ENCODE results near the gene SRF.
A peak's percentile ranks its signal among the peaks of the same experiment; 100 is the strongest.

Gene SRF

DNA sequence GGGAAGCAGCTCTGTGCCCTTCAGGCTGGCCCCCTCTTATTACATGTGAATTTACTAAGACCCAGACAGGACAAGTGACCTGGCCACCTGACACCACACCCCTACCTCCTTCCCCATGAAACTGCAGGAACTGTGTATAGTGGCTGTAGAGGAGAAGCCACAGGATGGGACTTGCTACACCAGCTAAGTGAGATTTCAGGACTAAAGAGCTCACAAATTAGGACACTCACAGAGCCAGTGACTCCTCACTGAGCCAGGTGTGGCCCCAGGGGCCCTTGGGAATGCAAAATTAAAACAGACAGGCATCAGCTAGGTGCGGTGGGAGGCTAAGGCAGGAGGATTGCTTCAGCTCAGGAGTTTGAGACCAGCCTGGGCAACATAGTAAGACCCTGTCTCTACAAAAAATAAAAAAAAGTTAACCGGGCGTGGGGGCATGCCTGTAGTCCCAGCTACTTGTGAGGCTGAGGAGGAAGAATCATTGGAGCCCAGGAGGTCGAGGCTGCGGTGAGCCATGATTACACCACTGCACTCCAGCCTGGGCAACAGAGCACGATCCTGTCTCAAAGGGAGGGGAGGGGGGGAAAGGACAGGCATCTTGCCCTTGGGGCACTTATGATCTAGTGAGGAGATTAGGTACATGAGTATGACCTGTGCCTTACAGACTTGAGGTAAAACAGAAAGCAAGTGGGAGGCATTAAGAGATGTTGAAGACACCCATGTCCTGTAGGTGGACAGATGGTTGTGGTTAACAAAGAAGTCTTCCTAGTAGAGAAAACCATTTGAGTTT lies 23.2 kb upstream of the SRF start:
- DNase-seq: no peak

DNA sequence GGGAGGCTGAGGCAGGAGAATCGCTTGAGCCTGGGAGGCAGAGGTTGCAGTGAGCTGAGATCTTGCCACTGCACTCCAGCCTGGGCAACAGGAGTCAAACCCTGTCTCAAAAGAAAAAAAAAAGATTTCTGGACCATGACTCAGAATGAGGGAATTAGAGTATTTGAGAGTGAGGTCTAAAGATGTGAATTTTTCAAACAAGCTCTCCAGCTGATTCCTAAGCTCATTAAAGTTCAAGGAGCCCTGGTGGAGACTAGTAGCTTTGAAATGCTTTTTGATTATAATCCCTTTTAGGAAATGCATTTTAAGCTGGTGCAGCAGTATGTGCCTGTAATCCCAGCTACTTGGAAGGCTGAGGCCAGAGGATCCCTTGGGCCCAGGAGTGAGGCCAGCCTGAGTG lies 21.8 kb upstream of the SRF start:
- DNase-seq: peak in 1 of 2 experiments; percentile 52

DNA sequence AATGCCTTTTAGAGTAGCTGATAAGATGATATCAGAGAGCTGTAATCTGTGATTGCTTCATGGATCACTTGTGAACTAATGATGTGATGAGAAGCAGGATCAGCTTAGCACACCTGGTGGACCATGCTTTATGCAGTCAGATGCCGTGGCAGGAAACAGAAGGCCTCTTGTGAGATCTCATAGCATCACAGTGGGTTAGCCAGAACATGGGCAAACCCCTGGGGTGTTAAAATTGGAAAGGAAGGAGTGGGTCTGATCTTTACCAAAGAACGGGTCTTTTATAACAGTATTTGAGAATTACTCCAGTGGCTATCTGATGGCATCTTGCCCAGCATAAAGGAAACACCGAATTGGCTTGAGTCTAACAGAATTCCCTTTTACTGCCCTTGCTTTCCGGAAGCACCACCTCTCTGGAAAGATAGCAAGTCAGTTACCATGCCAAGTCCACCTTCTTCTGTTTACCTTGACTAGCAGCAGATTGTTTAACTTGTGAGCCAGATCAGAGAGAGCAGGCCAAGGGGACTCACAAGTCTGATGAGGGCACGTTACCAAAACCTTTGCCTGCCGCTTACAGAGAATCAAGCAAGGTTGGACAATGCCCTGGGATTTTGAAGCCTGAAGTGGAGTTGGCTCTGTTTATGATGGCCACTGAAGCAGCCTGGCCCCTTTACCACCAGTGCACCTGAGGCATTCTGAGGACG lies 20.9 kb upstream of the SRF start:
- no peak for DNase-seq

DNA sequence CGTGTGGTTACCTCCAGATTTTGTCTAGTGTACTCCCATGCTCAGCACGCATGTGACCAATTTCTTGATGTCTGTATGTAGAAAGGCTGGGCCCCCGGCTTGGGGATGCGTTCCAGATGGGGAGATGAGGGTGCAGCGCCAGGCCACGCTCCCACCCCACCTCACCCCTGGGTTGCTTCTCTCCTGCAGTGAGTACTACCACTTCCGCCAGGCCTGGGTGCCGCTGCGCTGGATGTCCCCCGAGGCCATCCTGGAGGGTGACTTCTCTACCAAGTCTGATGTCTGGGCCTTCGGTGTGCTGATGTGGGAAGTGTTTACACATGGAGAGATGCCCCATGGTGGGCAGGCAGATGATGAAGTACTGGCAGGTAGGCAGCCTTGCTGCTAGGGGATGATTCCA lies 11.5 kb upstream of the SRF start:
- peak in 1 of 2 experiments; percentile 57 for DNase-seq

DNA sequence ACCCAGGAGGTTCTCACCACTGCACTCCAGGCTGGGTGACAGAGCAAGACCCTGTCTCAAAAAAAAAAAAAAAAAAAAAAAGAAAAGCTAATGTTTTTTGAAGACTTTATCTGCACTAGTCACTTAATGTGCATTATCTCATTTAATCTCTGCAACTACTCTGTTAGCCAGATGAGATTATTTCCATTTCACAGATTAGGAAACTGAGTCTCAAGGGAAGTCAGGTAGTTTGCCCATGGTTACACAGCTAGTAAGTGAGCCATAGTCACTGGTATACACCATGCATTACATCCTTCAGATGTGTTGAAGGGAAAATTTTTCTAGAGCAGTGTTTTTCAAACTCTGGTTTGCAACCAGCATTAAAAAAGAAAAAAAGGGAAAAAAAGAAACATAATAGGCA lies 7.2 kb upstream of the SRF start:
- no peak for DNase-seq

DNA sequence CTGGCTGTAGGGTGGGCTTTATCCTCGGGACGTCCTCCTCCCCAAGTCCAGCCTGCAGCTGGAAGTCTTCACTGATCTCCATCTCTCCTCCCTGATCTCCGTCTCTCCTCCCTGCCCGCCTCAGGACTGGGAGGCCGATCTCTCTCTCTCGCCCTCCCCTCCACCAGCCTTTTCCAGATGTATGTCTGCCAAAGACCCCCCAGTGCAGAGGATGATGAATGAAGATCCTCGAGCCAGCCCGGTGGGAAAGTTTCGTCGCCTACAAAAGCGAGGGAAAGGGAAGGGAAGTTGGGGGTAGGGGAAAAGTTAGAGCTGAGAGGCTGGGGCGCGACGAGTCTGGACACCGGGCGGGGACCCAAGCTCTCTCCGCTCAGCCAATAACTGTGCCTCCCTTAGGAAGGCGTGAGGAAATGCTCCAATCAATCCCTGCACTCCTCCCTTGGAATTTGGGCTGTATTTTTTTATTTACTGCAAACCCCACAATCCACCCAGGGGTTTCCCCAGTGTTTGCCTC lies 595 bp upstream of the SRF start:
- DNase-seq: peak; percentile 77 to 88

DNA sequence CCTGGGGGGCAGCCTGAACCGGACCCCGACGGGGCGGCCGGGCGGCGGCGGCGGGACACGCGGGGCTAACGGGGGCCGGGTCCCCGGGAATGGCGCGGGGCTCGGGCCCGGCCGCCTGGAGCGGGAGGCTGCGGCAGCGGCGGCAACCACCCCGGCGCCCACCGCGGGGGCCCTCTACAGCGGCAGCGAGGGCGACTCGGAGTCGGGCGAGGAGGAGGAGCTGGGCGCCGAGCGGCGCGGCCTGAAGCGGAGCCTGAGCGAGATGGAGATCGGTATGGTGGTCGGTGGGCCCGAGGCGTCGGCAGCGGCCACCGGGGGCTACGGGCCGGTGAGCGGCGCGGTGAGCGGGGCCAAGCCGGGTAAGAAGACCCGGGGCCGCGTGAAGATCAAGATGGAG lies 636 bp downstream of the SRF start:
- DNase-seq: peak in 1 of 2 experiments; percentile 33

DNA sequence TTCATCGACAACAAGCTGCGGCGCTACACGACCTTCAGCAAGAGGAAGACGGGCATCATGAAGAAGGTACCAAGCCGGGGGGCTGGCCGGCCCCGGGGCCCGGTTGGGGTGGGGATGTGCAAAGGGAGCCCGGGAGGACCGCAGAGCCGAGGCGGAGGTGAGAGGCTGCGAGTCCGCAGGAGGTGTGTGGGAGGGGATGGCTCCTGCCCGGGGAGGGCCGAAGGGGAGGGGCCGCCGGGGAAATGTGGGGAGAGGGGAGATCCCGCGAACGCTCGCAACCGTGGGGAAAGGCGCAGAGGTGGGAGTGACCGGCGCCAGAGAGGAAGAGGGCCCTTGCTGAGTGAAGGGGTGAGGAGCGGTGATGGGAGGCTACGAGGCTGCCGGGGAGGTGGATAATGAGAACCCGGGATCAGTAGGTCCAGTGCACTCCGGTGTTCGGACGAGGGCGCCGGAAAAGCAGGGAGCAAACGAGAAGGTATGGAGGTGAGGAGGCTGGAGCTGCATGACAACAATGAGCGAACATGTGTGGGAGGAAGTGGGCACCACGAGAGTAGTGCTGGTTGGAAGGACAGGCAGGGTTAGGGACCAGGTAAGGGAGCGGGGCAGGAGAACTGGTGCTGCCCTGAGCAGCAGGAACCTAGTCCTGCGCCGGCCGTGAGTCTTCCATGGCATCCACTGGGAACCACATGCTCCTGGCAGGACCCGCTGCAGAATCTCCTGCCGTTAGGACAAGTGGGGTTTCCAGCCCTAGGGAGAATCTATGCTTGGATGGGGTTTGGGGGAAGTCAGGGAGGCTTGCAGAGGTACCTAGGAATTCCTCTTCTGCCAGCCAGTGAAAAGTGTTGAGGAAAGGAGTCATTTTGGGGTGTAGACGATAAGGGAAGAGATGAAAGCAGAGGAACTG lies 1.3 kb downstream of the SRF start:
- peak in 1 of 2 experiments; percentile 36 for DNase-seq

DNA sequence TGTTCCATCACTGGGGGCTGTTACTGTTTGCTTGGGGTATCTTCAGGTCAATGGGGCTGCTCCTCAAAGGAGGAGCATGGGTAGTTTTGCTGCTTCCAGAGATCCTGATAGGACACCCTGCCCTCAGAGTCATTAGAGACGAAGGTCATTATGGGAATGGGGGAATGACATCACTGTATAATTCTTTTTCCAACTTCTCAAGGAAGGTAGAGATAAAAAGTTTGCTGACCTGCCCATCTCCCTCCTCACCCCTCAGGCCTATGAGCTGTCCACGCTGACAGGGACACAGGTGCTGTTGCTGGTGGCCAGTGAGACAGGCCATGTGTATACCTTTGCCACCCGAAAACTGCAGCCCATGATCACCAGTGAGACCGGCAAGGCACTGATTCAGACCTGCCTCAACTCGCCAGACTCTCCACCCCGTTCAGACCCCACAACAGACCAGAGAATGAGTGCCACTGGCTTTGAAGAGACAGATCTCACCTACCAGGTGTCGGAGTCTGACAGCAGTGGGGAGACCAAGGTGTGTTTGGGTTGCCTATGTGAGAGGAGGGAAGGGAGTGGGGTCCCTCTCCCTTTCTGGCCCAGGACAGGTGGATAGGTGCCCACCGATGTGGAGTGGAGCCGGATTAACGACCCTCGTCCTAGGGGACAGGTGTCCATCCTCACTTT lies 2.7 kb downstream of the SRF start:
- DNase-seq: no peak

DNA sequence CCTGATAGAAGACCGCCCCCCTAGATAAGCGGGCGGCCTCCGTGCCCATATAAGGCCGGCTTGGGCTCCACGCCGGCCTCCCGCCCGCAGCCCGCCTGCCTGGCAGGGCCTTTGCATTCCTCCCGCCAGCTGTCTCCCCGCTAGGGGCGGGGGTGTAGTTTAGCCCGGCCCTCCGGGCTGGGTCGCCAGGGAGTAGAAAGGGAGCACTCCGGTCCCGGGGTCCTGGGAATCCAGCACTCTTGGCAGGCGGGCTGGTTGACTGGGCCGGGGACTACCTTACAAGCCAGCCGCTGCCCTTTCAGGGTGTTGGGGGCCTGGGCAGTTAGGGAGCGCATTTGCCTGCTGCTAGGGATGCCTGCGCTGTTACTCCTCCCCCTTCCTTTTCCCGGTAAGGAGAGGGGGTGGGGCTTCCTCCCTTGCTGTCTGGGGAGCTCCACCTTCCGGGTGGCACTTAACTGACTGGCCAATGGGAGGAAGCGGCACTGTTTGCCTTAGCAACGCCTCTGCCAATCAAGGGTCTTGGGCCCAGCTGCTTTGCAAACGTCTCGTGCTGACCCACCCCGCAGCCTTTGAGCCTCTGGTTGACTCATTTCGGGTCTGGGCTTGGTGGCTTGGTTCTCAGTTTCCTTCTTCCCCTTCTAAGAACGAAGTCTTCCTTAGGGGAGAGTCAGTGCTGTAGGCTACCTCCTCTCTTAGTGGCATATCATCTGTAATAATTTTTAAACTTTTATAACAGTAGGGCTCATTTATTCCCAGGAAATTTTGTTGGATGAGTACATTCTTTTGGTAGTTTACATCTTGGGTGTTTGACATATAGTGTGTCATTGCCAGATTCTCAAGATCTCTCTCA lies 3.4 kb downstream of the SRF start:
- peak; percentile 94 to 96 for DNase-seq

DNA sequence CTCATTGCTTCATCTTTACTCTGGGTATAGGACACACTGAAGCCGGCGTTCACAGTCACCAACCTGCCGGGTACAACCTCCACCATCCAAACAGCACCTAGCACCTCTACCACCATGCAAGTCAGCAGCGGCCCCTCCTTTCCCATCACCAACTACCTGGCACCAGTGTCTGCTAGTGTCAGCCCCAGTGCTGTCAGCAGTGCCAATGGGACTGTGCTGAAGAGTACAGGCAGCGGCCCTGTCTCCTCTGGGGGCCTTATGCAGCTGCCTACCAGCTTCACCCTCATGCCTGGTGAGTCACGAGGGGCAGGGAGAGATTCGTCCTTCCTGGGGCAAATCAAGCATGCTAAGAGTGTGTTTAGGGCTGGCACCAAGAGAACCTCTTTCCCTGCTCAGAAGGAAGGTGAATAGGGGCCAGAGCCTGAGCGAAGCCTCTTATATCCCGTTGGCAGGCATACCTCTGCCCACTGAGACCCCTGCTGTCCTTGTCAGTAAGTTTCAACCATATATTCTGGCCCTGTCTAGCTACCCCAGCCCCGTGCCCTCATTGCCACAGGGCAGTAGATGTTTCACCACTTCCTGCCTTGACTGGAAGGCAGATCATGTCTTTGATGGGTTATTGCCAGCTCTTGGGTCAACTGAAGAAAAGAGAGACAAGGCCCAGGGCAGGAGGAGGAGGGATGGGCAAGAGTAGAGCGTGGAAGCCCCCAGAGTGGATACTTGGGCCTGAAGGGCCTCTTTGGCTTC lies 4.8 kb downstream of the SRF start:
- no peak for DNase-seq

DNA sequence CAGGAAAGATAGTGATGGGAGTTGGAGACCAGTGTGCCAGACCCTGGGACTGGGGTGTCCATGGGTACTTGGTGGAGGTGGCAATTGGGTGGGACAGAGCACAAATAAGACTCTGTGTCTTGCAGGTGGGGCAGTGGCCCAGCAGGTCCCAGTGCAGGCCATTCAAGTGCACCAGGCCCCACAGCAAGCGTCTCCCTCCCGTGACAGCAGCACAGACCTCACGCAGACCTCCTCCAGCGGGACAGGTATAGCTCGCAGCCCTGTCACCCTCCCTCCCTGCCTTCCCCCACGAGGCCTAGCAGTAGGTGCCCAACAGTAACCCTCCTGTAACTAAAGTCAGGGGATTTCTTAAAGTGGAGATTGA lies 5.3 kb downstream of the SRF start:
- no peak for DNase-seq

DNA sequence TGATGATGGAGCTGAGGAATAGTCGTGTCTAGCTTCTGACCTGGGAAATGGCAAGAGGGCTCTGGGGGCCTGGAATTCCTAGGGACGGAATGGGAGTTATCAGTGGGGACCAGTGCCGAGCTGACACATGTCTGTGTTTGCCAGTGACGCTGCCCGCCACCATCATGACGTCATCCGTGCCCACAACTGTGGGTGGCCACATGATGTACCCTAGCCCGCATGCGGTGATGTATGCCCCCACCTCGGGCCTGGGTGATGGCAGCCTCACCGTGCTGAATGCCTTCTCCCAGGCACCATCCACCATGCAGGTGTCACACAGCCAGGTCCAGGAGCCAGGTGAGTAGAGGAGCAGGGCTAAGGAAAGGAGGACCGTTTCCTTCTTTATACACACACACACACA lies 7.1 kb downstream of the SRF start:
- DNase-seq: no peak

DNA sequence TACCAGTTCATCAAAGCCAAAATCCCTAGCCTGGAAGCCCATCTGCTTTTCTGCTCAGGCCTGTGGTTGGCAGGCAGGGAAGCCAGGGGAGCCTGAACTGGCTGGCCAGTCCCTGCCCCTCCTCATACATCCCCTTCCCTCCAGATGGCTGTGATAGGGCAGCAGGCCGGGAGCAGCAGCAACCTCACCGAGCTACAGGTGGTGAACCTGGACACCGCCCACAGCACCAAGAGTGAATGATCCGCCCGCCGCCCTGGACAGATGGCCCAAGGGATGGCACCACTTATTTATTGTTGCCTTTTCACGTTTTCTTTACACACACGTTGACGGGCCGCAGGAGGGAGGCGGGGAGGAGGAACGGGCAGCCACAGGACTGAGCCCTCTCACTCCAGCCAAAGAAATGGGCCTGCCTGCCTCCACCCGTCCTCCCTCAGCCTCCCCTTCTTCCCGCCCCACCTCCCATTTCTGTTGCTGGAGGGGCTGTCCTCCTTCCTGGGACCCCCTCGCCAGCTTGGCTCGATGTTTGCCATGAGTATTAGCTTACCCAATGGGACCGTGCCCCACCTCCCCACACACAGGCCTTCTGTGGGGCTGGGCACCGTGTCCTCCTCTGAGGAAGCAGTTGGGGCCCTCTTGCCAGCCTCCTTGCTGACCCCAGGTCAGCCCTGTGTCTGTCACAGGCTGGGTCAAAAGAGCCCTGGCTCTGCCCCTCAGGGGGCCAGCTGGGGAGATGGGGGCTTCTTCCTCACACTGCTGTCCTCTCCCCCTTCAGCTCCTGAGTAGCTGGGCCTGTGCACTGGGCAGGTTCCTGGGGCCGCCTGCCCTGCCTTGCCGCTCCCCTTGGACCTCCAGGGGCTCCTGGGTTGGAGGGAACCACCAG lies 8.1 kb downstream of the SRF start:
- DNase-seq: no peak

DNA sequence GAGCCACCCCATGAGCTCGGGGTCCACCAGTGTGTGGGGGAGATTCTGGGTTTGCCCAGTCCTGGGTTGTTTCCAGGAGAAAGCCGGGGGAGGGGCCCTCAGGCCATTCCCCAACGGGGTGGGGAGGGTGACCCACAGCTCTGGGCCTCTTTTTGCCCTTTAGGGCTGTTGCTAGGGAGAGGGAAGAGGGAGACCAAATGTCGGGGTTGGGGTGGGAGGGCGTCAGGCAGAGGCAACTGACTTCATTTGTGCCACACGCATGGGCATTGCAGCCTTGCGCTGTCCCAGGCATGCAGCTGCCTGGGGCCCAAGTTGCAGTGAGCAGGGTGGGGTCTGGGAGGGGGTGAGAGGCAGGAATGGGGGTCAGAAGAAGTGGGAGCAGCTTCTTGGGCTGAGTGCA lies 9.0 kb downstream of the SRF start:
- no peak for DNase-seq

DNA sequence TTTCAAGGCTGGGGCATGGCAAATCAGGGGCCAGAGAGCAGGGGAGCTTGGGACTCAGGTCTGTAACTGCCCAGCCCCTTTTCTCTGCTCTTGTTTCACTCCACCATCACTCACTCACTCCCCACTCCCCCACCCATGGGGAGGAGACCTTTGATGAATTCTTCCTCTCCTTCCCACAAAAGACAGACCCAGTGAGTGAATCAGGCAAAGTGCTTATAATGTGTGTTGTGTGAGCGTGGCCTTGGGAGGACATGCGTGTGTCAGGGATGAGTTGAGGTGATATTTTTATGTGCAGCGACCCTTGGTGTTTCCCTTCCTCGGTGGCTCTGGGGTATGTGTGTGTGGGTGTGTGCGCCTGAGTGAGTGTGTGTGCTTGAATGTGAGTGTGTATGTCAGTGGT lies 9.9 kb downstream of the SRF start:
- no peak for DNase-seq

DNA sequence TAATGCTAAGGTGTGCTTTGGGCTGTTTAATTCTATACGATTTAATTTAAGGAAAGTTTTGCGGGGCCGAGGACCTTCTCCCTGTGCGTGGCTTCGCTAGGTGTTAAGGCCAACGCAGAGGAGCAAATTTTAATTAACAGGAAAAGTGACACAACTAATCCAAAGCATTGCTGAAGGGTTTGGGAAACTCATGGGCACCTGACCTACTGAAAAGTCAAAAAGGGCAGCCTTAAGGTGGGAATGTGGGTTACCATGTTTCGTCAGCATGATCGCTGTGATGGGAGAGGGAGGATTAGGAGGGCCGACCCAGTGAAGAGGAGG lies 10.5 kb downstream of the SRF start:
- no peak for DNase-seq

DNA sequence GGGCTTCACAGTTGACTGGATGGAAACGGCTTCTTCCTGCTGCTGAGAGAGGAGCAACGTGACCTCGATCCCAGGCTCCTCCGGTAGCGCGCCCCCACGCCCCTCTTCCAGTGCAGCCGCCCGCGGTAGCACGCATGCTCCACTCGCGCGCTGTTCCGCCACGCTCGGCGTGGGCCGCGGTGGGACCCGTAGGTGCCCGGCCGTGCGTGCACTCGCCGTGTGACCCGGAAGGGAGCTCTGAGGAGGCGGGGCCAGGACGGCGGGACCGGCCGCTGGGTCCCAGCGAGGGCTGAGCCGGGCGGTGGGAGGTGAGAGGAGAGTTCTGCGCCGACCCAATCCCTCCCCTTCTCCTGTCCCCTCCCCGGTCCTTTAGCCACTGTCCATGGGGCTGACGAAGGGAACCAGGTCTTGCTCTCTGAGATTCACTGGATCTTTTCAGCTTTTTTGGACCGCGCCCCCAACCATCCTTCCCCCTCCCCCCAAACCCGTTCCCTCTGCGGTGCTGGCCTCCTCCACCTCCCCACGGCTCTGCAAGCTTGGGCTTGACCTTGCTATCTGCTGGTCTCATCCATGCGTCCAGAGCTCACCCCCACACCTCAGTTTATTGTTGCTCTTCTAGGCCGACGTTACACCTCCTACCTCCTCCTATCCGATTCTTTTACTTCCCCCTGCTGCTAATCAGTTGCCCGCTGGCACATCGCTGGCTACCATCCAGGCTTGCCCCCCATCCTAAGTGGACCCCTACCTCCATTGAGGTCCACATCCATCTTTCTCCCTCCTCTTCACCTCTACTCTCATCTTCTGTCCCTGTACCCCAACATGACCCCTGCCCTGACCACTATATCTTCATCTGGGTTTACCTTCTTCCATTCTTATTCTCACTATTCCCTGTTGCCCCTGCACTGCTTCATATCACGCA lies 11.1 kb downstream of the SRF start, which contains the start of gene CUL9:
Gene CUL9, plus strand, starts transcription at position 255 of the 919 bp plus-strand sequence. CDS start 2,115 bp downstream, outside the sequence.
- DNase-seq: peak; percentile 54 to 80

DNA sequence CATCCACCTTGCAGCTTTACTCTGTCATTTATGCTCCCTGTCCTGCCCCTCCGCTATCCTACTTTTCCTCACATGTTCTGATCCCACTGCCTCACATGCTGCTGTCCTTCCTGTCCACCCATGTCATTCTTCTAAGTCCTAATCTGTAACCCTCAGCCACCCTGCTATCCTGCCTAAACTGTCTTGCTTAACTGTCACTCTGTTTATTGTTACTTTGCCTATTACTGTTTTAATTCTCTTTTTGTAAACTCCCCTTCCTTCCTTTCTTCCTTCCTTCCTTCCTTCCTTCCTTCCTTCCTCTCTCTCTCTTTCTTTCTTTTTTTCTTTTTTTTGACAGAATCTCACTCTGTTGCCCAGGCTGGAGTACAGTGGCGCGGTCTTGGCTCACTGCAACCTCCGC lies 12.4 kb downstream of the SRF start:
- no peak for DNase-seq
